ENCODE data around the gene MAP2K2.
"Not testable (repeated sequence)": the region's sequence is repeated elsewhere in the genome, so short reads cannot be mapped to it uniquely, and the experiment has no call there.

MAP2K2 gene
- 73.9 to 105 reads per million in 2 experiments for total RNA-seq

- DNase-seq (ENCODE audit: low read depth) = peak; percentile 94
These were observed at the start of gene MAP2K2 for GRCh38 chr19:4123615-4124568. Gene MAP2K2 (minus strand): TSS chr19:4124122. CDS start chr19:4123875, 247 bp downstream.

- DNase-seq (ENCODE audit: low read depth) = peak; percentile 53
These were observed 49.0 kb upstream of the MAP2K2 start for GRCh38 chr19:4172861-4173473.

GRCh38 chr19:4171676-4172075 lies 47.8 kb upstream of the MAP2K2 start:
- DNase-seq (ENCODE audit: low read depth) = no peak

- DNase-seq (ENCODE audit: low read depth) = no peak
These were observed 40.3 kb upstream of the MAP2K2 start for GRCh38 chr19:4164262-4164661.

GRCh38 chr19:4161415-4162077 lies 37.6 kb upstream of the MAP2K2 start:
- no peak for DNase-seq (ENCODE audit: low read depth)

GRCh38 chr19:4157971-4158370 lies 34.0 kb upstream of the MAP2K2 start:
- DNase-seq (ENCODE audit: low read depth) = not testable (repeated sequence)

- DNase-seq (ENCODE audit: low read depth) = no peak
These were observed 33.2 kb upstream of the MAP2K2 start for GRCh38 chr19:4157164-4157563.

- DNase-seq (ENCODE audit: low read depth) = no peak
These were observed 30.8 kb upstream of the MAP2K2 start for GRCh38 chr19:4154571-4155312.

- no peak for DNase-seq (ENCODE audit: low read depth)
These were observed 28.5 kb upstream of the MAP2K2 start for GRCh38 chr19:4152241-4152998.

GRCh38 chr19:4151623-4152022 lies 27.7 kb upstream of the MAP2K2 start:
- no peak for DNase-seq (ENCODE audit: low read depth)

- no peak for DNase-seq (ENCODE audit: low read depth)
These were observed 25.8 kb upstream of the MAP2K2 start for GRCh38 chr19:4149518-4150288.

GRCh38 chr19:4144666-4145249 lies 20.8 kb upstream of the MAP2K2 start:
- DNase-seq (ENCODE audit: low read depth) = no peak

GRCh38 chr19:4142916-4143315 lies 19.0 kb upstream of the MAP2K2 start:
- not testable (repeated sequence) for DNase-seq (ENCODE audit: low read depth)

- no peak for DNase-seq (ENCODE audit: low read depth)
These were observed 16.4 kb upstream of the MAP2K2 start for GRCh38 chr19:4140237-4140711.

- DNase-seq (ENCODE audit: low read depth) = peak; percentile 77
These were observed 15.8 kb upstream of the MAP2K2 start for GRCh38 chr19:4139614-4140236.

- DNase-seq (ENCODE audit: low read depth) = no peak
These were observed 14.5 kb upstream of the MAP2K2 start for GRCh38 chr19:4138445-4138844.

- no peak for DNase-seq (ENCODE audit: low read depth)
These were observed 12.8 kb upstream of the MAP2K2 start for GRCh38 chr19:4136680-4137088.

- not testable (repeated sequence) for DNase-seq (ENCODE audit: low read depth)
These were observed 11.5 kb upstream of the MAP2K2 start for GRCh38 chr19:4135386-4135785.

- no peak for DNase-seq (ENCODE audit: low read depth)
These were observed 10.4 kb upstream of the MAP2K2 start for GRCh38 chr19:4134351-4134750.

All from T follicular helper cell (primary cell).